Left ventricle myocardium superior (tissue), 1 donor: ENCODE measurements around the gene AK8. TPM values are rescaled to one million over a fixed set of nuclear protein-coding genes. Genes with fewer than 3 reads are reported as not detected.
A peak's percentile ranks its signal among the peaks of the same experiment; 100 is the strongest.
"Not testable (repeated sequence)": the region's sequence is repeated elsewhere in the genome, so short reads cannot be mapped to it uniquely, and the experiment has no call there.

Experiments used
- ATAC-seq: fragments of 200-7000 bp; cut with Tn5 transposase; one replicate; pipeline ENCODE4 v1.9.1; 2020; ENCODE audit warnings: mild to moderate bottlenecking, moderate library complexity
- DNase-seq: peaks from one replicate; pipeline ENCODE4 v3.0.0-alpha.2; 2020
- intact Hi-C: fragments of 100-400 bp; cut with micrococcal nuclease; formaldehyde crosslinking; loops from one replicate; pipeline ENCODE4 v1.11.0; 2022
- total RNA-seq: library from RNA; stranded (reverse); fragmentation: NEBNext Ultra II Directional; extraction: Animal tissue kit (Norgen Biotek cat#: 25700); gene quantifications from one replicate; pipeline ENCODE4 v1.2.1, GENCODE V29; 2021
- donor health status: DM: no; HTN: yes; CAD: no; lungs with severe emphysema.

The AK8 gene
- total RNA-seq, 1 donor from 2014 or later: 0.42 TPM

DNA sequence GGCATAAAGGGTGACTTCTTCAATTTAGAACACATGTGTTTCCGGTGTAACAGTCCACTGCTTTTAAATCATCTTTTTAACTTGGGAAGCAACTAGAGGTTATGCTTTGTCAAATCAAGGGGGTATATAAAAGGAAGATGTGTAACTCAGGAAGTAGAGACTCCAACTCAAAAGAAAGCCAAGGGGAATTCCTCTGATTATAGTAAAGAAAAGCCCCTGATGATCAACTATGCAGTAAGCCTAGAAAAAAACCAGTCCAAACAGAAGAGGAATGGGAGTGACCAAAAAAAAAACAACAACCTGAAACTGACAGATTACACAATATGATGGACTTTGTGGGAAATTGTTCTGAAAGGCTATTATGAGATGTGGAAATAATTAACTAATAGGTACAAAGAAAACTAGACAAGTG, 90.3 kb downstream of the AK8 start:
- intact Hi-C loops: no loop called here
- DNase-seq (no peak), ATAC-seq (no peak)

GRCh38 chr9:132784286-132784830, 93.7 kb downstream of the AK8 start:
- DNase-seq (no peak), ATAC-seq (no peak)
- intact Hi-C loops: no loop called here

- intact Hi-C loops: no loop called here
- no peak for ATAC-seq
- DNase-seq: no peak
Measured at GRCh38 chr9:132783006-132783405, 95.1 kb downstream of the AK8 start.

DNA sequence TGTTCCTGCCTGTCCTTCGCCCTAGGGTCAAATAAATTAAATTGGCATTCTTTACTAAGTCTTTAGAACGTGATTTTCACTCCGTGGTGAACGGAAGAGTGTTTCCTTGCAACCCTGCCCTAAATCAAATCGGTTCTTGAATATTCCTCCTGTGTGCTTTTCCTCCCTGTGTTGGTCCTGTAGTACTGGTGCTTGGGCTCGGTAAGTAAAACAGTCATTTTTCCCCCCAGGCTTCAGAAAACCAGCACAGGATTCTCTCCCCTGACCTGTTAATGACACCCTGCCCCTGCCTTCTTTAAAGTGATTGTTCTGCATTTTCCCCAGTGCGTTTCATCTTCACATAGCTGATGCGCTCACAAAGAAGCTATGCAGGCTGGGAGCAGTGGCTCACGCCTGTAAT, 96.0 kb downstream of the AK8 start:
- DNase-seq (no peak), ATAC-seq (no peak)
- intact Hi-C loops: no loop called here

DNA sequence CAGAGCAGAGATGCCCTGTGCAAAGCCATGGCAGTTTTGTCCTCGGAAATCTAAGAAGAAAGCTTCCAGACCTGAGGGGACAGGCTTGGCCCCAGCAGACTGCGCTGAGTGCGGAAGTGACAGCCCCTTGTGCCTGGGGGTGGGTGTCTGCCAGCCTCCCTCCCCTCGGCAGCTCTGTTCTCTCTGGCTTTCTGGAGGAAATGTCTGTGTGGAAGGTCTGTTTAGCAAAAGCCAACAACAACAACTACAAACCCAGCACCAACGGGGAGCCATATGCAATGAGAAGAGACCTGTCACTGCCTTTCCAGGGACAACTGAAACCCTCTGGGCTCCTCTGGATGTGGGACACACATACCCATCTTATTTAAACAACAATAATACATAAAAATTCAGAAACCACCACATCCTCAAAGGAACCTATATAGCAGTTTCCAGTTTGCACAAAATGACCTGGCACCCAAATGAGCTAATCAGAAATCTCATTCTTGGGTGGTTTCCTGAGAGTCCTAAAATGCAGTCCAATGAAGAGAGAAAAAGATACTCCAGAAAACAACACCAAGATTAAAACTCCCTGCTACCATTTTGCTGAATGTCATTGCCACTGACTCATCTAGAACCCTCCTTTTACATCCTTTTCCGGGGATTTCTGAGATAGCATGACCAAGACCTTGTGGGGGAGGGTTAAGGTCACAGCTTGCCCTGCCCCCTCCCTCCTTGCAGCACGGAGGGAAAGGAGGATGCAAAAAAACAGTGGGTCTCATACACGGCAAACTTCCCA, 97.7 kb downstream of the AK8 start:
- DNase-seq (no peak), ATAC-seq (no peak)
- intact Hi-C loops: no loop called here

- ATAC-seq (no peak), DNase-seq (no peak)
- intact Hi-C loops: no loop called here
Measured at GRCh38 chr9:132776891-132777290, 101.2 kb downstream of the AK8 start.

DNA sequence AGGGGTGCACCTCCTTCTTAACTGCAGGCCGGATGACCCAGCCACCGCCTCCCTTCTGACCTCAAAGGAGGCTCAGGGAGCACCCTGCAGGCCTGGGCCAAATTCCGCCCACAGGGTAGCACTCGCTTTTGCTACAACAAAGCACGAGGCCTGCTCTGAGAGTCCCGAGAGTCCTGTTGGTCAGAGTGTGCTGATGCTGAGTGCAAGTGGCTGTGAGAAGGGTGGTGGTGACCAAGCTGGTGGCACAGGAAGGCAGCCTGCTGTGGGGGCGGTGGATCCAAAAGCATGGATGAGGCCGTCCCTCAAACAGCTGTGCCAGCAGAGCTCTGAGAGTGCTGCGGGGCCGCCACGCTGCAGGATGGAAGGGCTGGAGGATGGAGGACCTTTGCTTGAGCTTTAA, 101.8 kb downstream of the AK8 start:
- ATAC-seq (no peak), DNase-seq (no peak)
- intact Hi-C loops: no loop called here

DNA sequence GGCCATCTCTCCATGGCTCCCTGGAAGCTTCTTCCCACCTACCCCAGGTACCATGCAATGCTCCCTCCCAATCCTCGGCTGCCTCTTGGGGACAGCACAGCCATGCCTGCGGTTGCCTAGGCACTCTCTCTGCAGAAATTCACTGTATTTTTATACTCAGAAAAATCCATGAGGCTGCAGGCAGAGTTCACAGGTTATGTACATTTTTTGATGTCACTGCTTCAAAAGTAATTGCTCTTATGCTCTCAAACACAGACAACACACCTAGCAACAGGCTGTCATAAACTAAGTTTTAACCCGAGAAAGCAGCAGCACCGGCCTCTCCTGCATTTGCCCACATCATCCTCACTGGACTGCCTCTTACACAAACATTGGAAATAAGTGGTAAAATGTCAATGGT, 102.4 kb downstream of the AK8 start:
- intact Hi-C loops: no loop called here
- no peak for DNase-seq
- ATAC-seq: no peak

GRCh38 chr9:132774886-132775285, 103.2 kb downstream of the AK8 start:
- intact Hi-C loops: no loop called here
- no peak for DNase-seq
- no peak for ATAC-seq

GRCh38 chr9:132773764-132774339, 104.2 kb downstream of the AK8 start:
- DNase-seq (no peak), ATAC-seq (no peak)
- intact Hi-C loops: no loop called here

DNA sequence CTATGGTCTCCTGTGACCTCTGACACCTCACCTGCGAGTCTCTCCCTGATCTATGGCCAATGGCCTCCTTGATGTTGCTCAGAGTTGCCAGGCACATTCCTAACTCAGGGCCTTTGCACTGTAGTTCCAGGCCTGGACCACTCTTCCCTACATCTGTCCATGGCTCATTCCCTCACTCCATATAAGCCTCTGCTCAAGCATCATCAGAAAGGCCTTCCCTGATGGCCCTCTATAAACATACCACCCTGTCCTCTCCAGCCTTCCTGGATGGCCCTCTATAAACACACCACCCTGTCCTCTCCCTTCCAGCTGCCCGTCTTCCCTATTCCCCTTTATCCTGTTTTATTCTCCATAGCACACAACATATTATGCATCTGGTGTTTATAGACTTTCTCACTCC, 105.0 kb downstream of the AK8 start:
- intact Hi-C loops: no loop called here
- DNase-seq (no peak), ATAC-seq (no peak)

DNA sequence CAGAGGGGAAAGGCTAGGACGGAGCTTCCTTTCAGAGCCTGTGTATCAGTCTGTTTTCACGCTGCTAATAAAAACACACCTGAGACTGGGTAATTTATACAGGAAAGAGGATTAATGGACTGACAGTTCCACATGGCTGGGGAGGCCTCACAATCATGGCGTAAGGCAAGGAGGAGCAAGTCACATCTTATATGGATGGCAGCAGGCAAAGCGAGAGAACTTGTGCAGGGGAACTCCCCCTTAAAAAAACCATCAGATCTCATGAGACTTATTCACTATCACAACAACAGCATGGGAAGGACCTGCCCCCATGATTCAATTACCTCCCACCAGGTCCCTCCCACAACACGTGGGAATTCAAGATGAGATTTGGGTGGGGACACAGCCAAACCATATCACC, 106.3 kb downstream of the AK8 start:
- intact Hi-C loops, DNase-seq, ATAC-seq: not testable (repeated sequence)

DNA sequence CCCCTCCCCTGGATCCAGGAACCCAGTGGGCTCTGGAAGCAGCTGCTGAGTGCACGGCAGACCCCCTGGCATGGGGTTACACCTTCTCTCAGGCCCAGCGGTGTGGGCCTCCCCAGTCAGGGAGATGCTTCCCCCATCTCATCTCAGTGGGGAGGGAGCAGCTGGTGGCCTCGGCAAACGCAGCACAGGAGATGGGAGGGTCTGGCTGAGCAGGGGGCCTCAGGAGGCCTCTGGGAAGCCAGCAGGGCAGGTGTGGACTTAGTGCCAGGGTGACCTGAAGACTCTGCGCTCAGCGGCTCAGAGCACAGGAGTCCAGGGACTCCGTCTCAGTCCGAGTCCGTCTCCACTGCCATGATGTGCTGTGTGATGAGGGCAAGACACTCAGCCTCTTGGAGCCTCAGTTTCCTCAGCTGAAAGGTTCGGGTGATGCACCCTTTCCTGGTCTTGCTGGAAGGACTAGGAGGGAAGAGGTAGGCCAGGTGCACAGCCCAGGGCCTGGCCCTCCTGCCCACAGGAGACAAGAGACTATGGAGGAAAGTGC, 107.2 kb downstream of the AK8 start:
- intact Hi-C loops: no loop called here
- ATAC-seq (no peak), DNase-seq (no peak)

- DNase-seq: peak; percentile 81
- intact Hi-C loops: no loop called here
- ATAC-seq: peak; percentile 93
Measured at GRCh38 chr9:132769906-132770769, 107.9 kb downstream of the AK8 start.

DNA sequence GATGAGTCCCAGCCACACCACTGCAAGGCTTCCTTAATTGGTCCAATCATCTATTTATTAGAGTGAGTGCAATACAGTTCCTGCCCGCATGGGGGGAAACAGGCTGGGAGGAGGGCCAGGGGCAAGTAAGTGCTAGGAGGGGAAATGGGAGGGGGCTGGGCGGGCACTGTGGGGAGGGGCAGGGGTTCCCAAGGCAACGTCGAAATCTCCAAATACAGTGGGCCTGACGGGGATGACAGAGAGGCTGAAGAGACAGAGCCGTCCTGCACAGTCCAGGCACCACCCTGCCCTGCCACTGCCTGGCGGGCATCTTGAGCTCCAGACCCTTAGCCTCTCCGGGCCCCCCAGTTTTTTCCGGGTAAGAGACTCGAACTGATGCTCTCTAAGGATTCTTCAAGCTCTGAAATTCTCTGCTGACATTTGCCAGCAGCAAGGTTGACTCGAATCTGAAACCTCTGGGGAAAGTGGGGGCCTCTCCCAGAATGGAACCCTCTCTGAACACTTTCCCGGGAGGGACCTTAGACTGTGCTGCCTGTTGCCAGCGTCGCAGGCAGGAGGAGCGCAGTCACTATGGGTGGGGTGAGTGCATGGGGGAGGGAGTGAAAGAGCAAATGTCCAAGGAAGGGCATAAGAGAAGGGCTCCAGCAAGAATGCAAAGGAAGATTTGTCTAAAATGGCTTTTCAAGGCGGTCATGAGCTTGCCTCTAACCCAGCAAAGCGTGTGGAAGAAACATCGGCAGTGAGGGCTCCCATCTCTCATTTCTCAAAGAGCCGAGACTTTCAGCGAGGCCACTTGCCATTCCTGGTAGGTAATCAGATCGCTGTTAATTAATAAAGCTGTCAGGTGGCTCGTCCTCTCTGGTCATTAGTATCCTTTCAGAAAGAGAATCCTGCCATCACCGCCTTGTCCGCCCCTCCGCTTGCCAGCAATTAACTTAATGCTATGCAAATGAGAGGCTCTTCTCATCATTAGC, 108.9 kb downstream of the AK8 start:
- ATAC-seq: peak; percentile 85
- peak; percentile 55 for DNase-seq
- intact Hi-C loops: no loop called here

DNA sequence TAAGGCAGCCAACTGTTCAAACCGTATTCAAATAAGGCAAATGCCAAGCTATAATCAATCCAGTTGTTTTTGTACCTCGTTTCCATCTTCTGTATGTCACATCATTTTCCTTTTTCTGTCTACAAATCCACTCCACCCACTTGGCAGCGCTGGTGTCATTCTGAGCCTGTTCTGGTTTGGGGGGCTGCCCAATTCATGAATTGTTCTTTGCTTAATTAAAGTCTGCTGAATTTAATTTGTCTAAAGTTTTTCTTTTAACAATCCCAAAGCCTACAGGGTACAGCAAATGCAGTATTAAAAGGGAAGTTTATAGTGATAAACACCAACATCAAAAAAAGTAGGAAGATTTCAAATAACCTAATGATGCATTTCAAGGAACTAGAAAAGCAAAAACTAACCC, 114.5 kb downstream of the AK8 start:
- ATAC-seq: no peak
- intact Hi-C loops: no loop called here
- DNase-seq: no peak

- ATAC-seq: no peak
- intact Hi-C loops: no loop called here
- no peak for DNase-seq
Measured at GRCh38 chr9:132762896-132763295, 115.2 kb downstream of the AK8 start.

DNA sequence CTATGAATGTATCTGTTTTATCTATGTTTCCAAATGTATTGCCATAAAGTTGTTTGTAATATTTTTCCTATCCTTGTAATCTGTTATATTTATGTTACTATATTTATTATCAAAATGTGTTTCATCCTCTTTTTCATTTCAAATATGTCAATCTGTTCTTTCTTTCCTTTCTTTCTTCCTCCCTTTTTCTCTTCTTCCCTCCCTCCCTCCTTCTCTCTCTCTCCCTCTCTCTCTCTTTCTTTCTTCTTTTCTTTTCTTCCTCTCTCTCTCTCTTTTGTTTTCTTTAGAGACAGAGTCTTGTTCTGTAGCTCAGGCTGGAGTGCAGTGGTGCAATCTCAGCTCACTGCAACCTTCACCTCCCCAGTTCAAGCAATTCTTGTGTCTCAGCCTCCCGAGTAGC, 116.5 kb downstream of the AK8 start:
- DNase-seq (no peak), ATAC-seq (no peak)
- intact Hi-C loops: no loop called here

GRCh38 chr9:132760057-132760456, 118.0 kb downstream of the AK8 start:
- intact Hi-C loops: no loop called here
- ATAC-seq (no peak), DNase-seq (no peak)
